Neural progenitor cell (in vitro differentiated cells): ENCODE measurements around the gene COX10.

Experiments used
- EZH2 ChIP-seq: fragments of 200-600 bp; sonication (generic); IDR thresholded peaks from 2 replicates; pipeline ENCODE4 v1.6.1; 2017; ENCODE audit warnings: antibody characterized with exemption, mild to moderate bottlenecking, moderate library complexity
- EZH2phosphoT487 ChIP-seq: fragments of 200-600 bp; sonication (generic); IDR thresholded peaks from 2 replicates; pipeline ENCODE4 v1.6.1; 2017; ENCODE audit warnings: antibody characterized with exemption
- TF ChIP-seq, protein P1 (sequence below): fragments of 200-600 bp; sonication (generic); IDR thresholded peaks from 2 replicates; pipeline ENCODE4 v1.5.1; 2017; ENCODE audit warnings: antibody characterized with exemption, mild to moderate bottlenecking

DNA sequence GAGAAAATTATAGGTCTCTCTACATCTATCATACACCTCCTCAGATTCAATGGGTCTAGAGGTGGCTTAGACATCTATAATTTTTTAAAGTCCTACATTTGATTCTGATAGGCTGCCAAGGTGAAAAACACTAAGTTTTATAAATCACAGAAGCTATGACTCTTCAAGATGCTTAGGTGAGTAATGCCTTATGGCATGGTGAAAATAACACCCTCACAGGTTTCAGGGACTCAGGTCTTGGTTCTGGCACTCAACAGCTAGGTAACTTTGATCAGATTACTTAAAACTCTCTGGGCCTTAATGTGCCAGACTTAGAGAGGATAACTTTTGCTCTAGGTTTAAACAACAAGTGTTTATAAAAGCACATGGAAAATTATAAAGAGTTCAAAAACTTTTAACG lies 2.0 kb upstream of the COX10 start:
- TF ChIP-seq, protein P1, sequence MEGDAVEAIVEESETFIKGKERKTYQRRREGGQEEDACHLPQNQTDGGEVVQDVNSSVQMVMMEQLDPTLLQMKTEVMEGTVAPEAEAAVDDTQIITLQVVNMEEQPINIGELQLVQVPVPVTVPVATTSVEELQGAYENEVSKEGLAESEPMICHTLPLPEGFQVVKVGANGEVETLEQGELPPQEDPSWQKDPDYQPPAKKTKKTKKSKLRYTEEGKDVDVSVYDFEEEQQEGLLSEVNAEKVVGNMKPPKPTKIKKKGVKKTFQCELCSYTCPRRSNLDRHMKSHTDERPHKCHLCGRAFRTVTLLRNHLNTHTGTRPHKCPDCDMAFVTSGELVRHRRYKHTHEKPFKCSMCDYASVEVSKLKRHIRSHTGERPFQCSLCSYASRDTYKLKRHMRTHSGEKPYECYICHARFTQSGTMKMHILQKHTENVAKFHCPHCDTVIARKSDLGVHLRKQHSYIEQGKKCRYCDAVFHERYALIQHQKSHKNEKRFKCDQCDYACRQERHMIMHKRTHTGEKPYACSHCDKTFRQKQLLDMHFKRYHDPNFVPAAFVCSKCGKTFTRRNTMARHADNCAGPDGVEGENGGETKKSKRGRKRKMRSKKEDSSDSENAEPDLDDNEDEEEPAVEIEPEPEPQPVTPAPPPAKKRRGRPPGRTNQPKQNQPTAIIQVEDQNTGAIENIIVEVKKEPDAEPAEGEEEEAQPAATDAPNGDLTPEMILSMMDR, result no peak
- TF ChIP-seq EZH2 (no peak), EZH2phosphoT487 (no peak)
